Adrenal gland (tissue), 5 donors: ENCODE data around the gene METTL25B.

ENCODE experiments used
- CTCF ChIP-seq, 6 experiments: fragments of 450-650 bp in 4 of 6; fragments of 200-600 bp in 2 of 6; sonication (generic) in 1 of 6; IDR thresholded peaks; 1 replicate in 5 of 6; 2 replicates in 1 of 6; pipeline versions ENCODE4 v1.5.1 to v1.8.0; 2016 to 2021; ENCODE audit warnings: antibody characterized with exemption in 6 of 6, mild to moderate bottlenecking in 2 of 6, moderate library complexity in 1 of 6
- POLR2A ChIP-seq, 2 donors: fragments of 450-650 bp; IDR thresholded peaks; one replicate each; pipeline ENCODE4 v1.6.1; 2017; ENCODE audit warnings: antibody characterized with exemption in 2 of 2, mild to moderate bottlenecking in 2 of 2, moderate library complexity in 1 of 2
- donor health status: DM: no; HTN: no; CAD: no.

- peak in 2 of 6 experiments; percentile 11 to 12 for TF ChIP-seq CTCF (IDR thresholded peaks at IDR 0.05)
- no peak for TF ChIP-seq POLR2A (IDR thresholded peaks at IDR 0.05)
These were observed 45.3 kb downstream of the METTL25B start for GRCh38 chr1:156773607-156774006.
